ENCODE data around the gene CD47. TPM values are rescaled to one million over a fixed set of nuclear protein-coding genes. Genes with fewer than 3 reads are reported as not detected.
A peak's percentile ranks its signal among the peaks of the same experiment; 100 is the strongest.

CD47 gene
- total RNA-seq, 1 donor from 2014 or later = 46.2 TPM

GRCh38 chr3:108119398-108120104, 28.7 kb upstream of the CD47 start:
- DNase-seq = no peak
- intact Hi-C loops (cut with DNase I) = no loop called here
- no peak for ATAC-seq (ENCODE audit: poor library complexity)

GRCh38 chr3:108118038-108118768, 27.4 kb upstream of the CD47 start:
- DNase-seq (no peak), ATAC-seq (ENCODE audit: poor library complexity) (no peak)
- intact Hi-C loops (cut with DNase I) = no loop called here

- no peak for ATAC-seq (ENCODE audit: poor library complexity)
- no peak for DNase-seq
- intact Hi-C loops (cut with DNase I) = no loop called here
These were observed 26.5 kb upstream of the CD47 start for GRCh38 chr3:108117241-108117775.

- intact Hi-C loops (cut with DNase I) = no loop called here
- DNase-seq = no peak
- no peak for ATAC-seq (ENCODE audit: poor library complexity)
These were observed 23.7 kb upstream of the CD47 start for GRCh38 chr3:108114423-108115065.

GRCh38 chr3:108113975-108114374, 23.1 kb upstream of the CD47 start:
- no peak for DNase-seq
- no peak for ATAC-seq (ENCODE audit: poor library complexity)
- intact Hi-C loops (cut with DNase I) = no loop called here

- intact Hi-C loops (cut with DNase I) = no loop called here
- DNase-seq = no peak
- ATAC-seq (ENCODE audit: poor library complexity) = no peak
These were observed 20.1 kb upstream of the CD47 start for GRCh38 chr3:108110934-108111333.

GRCh38 chr3:108108416-108108815, 17.6 kb upstream of the CD47 start:
- intact Hi-C loops (cut with DNase I) = no loop called here
- no peak for DNase-seq
- no peak for ATAC-seq (ENCODE audit: poor library complexity)

- no peak for DNase-seq
- no peak for ATAC-seq (ENCODE audit: poor library complexity)
- intact Hi-C loops (cut with DNase I) = no loop called here
These were observed 15.6 kb upstream of the CD47 start for GRCh38 chr3:108106449-108106848.

GRCh38 chr3:108106031-108106430, 15.2 kb upstream of the CD47 start:
- DNase-seq = no peak
- intact Hi-C loops (cut with DNase I) = no loop called here
- ATAC-seq (ENCODE audit: poor library complexity) = no peak

- peak; percentile 75 for ATAC-seq (ENCODE audit: poor library complexity)
- intact Hi-C loops (cut with DNase I) = no loop called here
- DNase-seq = peak; percentile 46
These were observed 13.3 kb upstream of the CD47 start for GRCh38 chr3:108103886-108104797.

- ATAC-seq (ENCODE audit: poor library complexity) (no peak), DNase-seq (no peak)
- intact Hi-C loops (cut with DNase I) = no loop called here
These were observed 12.4 kb upstream of the CD47 start for GRCh38 chr3:108103040-108103751.

GRCh38 chr3:108102420-108103039, 11.7 kb upstream of the CD47 start:
- ATAC-seq (ENCODE audit: poor library complexity) (no peak), DNase-seq (no peak)
- intact Hi-C loops (cut with DNase I) = no loop called here

GRCh38 chr3:108100906-108101660, 10.3 kb upstream of the CD47 start:
- ATAC-seq (ENCODE audit: poor library complexity) (no peak), DNase-seq (no peak)
- intact Hi-C loops (cut with DNase I) = no loop called here

GRCh38 chr3:108099679-108100428, 9.0 kb upstream of the CD47 start:
- DNase-seq (peak; percentile 46), ATAC-seq (ENCODE audit: poor library complexity) (no peak)
- intact Hi-C loops (cut with DNase I) = no loop called here

GRCh38 chr3:108099244-108099643, 8.4 kb upstream of the CD47 start:
- intact Hi-C loops (cut with DNase I) = no loop called here
- ATAC-seq (ENCODE audit: poor library complexity) = no peak
- no peak for DNase-seq

GRCh38 chr3:108098003-108098370, 7.2 kb upstream of the CD47 start:
- ATAC-seq (ENCODE audit: poor library complexity) = no peak
- intact Hi-C loops (cut with DNase I) = no loop called here
- no peak for DNase-seq

Data from Right ventricle myocardium superior (tissue), 1 donor.